Small intestine (tissue), 7 donors: ENCODE data around the gene LRMDA. TPM values are rescaled to one million over a fixed set of nuclear protein-coding genes. Genes with fewer than 3 reads are reported as not detected.
A peak's percentile ranks its signal among the peaks of the same experiment; 100 is the strongest.

Experiments used
- DNase-seq, 2 donors: peaks; one replicate each; pipeline versions ENCODE4 v3.0.0 to v3.0.0-alpha.2; 2013
- FAIRE-seq: peaks from 2 replicates; lab custom pipeline; 2012; peaks lifted over from hg19 to GRCh38; lab: Jason Lieb, UNC
- H3K27ac ChIP-seq, 3 donors: one replicate each; pipeline ENCODE4 v1.5.1; 2013; ENCODE audit warnings: low read length in 2 of 3, mild to moderate bottlenecking in 2 of 3, control low read depth in 1 of 3, inconsistent platforms in 1 of 3, low read depth in 1 of 3, moderate library complexity in 1 of 3
- H3K27me3 ChIP-seq, 3 donors: one replicate each; pipeline ENCODE4 v1.6.1; 2013; ENCODE audit warnings: low read length in 3 of 3, inconsistent platforms in 1 of 3; ENCODE audit not compliant: control insufficient read depth in 3 of 3, insufficient read depth in 3 of 3
- H3K36me3 ChIP-seq, 3 donors: one replicate each; pipeline ENCODE4 v1.6.1; 2013; ENCODE audit warnings: low read length in 3 of 3, inconsistent platforms in 1 of 3, low read depth in 1 of 3, mild to moderate bottlenecking in 1 of 3, moderate library complexity in 1 of 3; ENCODE audit not compliant: control insufficient read depth in 3 of 3, insufficient read depth in 2 of 3
- H3K4me1 ChIP-seq, 3 donors: one replicate each; pipeline ENCODE4 v1.6.1; 2013; ENCODE audit warnings: low read length in 2 of 3, inconsistent platforms in 1 of 3, low read depth in 1 of 3, mild to moderate bottlenecking in 1 of 3, moderate library complexity in 1 of 3; ENCODE audit not compliant: control insufficient read depth in 3 of 3, insufficient read depth in 2 of 3
- H3K4me3 ChIP-seq, 3 donors: one replicate each; pipeline ENCODE4 v1.5.1; 2013; ENCODE audit warnings: low read length in 3 of 3, control low read depth in 1 of 3, inconsistent platforms in 1 of 3, low read depth in 1 of 3, mild to moderate bottlenecking in 1 of 3, moderate library complexity in 1 of 3
- H3K9me3 ChIP-seq, 2 donors: one replicate each; pipeline ENCODE4 v1.6.1; 2013; ENCODE audit warnings: low read depth in 1 of 2, low read length in 1 of 2; ENCODE audit not compliant: control insufficient read depth in 2 of 2, insufficient read depth in 1 of 2
- WGBS, 3 donors: extraction: QIAGEN DNeasy Blood & Tissue Kit; methylation state at CpG; one replicate each; pipeline ENCODE4 v1.1.7; 2013; 5-methylcytosine and 5-hydroxymethylcytosine counted together
- polyA plus RNA-seq, 4 donors: library from polyadenylated mRNA; stranded (reverse) in 3 of 4; unstranded in 1 of 4; fragments of 200-250 nt in 3 of 4; fragments of 120-200 nt in 1 of 4; gene quantifications; one replicate each; pipeline versions ENCODE4 v1.2.1 to v1.2.3, GENCODE V29; 2013
- donor health status: healthy with polysubstance abuse.
- donor health status: control.
- donor health status: control.
- donor health status: Bipolar disorder and iron deficiency.
- donor health status: healthy.

The LRMDA gene
- polyA plus RNA-seq, 4 donors, result 5.6 to 16.2 (median 6.0) TPM; not detected in 1

DNA sequence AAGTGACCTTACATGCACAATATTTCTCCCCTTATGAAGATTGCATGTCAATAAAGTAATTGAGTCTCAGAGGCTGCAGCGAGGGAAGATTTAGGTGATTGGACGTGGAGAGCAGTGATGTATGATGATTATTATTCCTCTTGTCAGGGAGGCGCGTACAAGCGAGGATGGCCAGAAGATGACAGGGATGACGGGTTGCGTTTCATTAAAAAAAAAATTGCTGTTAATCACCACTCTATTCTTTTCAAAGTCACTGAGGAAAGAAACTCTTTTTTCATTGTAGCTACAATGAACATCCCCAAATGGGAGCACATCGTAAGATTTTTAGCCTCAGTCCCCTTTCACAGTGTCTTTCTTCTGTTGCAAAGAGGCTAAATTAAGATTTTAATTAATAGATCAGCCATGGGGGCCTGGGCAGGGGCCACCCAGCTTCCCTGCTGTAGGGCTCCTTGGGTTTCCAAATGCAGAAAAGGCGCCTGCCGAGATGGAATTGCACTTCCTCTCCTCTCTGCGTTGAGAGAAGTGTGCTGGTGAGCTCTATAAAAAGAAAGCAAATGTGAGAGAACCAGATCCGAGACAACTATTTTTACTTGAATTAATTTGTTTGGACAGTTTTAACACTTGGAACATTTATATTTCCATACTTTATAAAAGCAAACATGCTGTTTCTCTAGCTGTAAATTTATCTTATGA, 998.1 kb downstream of the LRMDA start:
- Histone ChIP-seq H3K9me3 (no peaks in the 10 kb centered on the region), H3K4me1 (no peaks in the 10 kb centered on the region), H3K36me3 (no peaks in the 10 kb centered on the region), H3K4me3 (no peak overlapping the region), H3K27me3 (no peaks in the 10 kb centered on the region), H3K27ac (no peak overlapping the region)
- FAIRE-seq (no peak), DNase-seq (no peak)
- WGBS, 3 donors, result 69 to 89% (median 86%) methylated on average over 12 of the region's 12 CpGs

- Histone ChIP-seq H3K4me3 (no peak overlapping the region), H3K36me3 (no peaks in the 10 kb centered on the region), H3K27me3 (no peaks in the 10 kb centered on the region), H3K27ac (no peak overlapping the region), H3K4me1 (no peaks in the 10 kb centered on the region), H3K9me3 (no peaks in the 10 kb centered on the region)
- DNase-seq (no peak), FAIRE-seq (no peak)
- WGBS, 3 donors, result 52 to 66% (median 60%) methylated on average over 4 of the region's 4 CpGs
Observed at GRCh38 chr10:76430061-76430645, 998.7 kb downstream of the LRMDA start.

GRCh38 chr10:76432016-76433012, 1000.9 kb downstream of the LRMDA start:
- FAIRE-seq (no peak), DNase-seq (no peak)
- Histone ChIP-seq H3K4me1 (no peaks in the 10 kb centered on the region), H3K4me3 (no peak overlapping the region), H3K9me3 (no peaks in the 10 kb centered on the region), H3K36me3 (no peaks in the 10 kb centered on the region), H3K27me3 (no peaks in the 10 kb centered on the region), H3K27ac (peak overlapping the region in 1 of 3 donors; percentile 14)
- 78 to 86% (median 82%) methylated on average over 7 of the region's 7 CpGs for WGBS, 3 donors

DNA sequence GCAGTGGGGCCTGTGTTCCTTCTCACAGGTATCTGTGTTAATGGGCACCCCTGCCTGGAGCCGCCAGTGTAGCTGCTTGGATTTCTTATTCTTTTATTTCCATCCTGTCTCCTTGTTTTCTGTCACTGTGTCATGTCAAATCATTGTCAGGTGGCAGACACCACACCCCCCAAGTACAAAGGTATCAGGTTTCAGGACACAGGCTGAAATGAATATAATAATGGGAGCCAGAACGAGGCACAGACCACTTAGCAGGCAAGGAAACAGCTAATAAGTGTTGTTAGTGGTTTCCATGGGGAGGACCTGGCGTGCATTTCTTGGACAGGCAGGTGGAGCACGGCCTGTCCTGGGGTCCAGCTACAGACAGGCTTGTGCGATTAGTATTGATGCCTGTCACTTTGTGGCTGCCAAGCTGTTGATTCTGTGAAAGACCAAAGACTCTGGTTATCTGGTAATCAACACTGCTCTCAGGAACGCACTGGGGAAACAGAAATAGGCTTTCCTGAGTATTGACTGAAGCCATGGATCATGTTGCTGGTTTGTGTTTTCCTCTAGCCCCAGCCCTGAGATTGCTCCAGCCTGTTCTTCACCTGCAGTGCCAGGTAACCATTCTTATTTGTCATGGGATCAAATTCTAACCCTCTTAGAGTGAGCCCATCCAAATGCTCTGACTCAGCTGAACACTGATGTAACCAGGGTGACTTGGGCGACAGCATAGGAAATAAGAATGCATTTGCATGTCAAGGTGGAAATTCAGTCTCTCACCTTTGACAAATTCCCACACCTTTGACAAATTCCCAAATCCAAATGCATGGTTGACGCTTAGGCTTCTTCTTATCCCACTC, 1002.0 kb downstream of the LRMDA start:
- no peaks in the 10 kb centered on the region for H3K4me1 ChIP-seq
- no peaks in the 10 kb centered on the region for H3K27me3 ChIP-seq
- FAIRE-seq (no peak), DNase-seq (peak; percentile 6 to 39)
- H3K36me3 ChIP-seq, result no peaks in the 10 kb centered on the region
- no peak overlapping the region for H3K27ac ChIP-seq
- no peak overlapping the region for H3K4me3 ChIP-seq
- 69 to 73% (median 72%) methylated on average over 8 of the region's 8 CpGs for WGBS, 3 donors
- no peaks in the 10 kb centered on the region for H3K9me3 ChIP-seq

DNA sequence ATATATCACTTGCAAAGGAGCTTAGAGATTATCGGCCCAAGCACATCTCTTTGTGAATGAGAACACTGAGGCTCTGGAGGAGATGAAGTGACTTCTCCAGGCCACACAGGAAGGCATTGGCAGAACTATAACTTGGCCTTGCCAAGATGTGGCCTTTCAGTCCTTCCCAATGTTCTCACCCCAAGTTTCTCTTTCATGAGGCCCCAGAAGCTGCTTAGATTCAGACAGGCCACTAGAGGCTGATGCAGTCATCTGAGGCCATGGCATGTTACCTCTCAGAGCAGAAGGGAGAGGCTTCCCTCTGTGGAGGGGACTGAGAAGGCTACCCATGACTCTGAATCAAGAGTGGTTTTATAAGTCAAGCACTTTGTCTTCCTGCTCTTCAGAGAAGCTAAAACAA, 1003.7 kb downstream of the LRMDA start:
- no peaks in the 10 kb centered on the region for H3K27me3 ChIP-seq
- no peaks in the 10 kb centered on the region for H3K36me3 ChIP-seq
- DNase-seq (no peak), FAIRE-seq (no peak)
- H3K27ac ChIP-seq, result no peak overlapping the region
- H3K4me3 ChIP-seq, result no peak overlapping the region
- no peaks in the 10 kb centered on the region for H3K9me3 ChIP-seq
- WGBS, 3 donors, result 82 to 100% (median 91%) methylated on average over 1 of the region's 1 CpG
- H3K4me1 ChIP-seq, result no peaks in the 10 kb centered on the region

DNA sequence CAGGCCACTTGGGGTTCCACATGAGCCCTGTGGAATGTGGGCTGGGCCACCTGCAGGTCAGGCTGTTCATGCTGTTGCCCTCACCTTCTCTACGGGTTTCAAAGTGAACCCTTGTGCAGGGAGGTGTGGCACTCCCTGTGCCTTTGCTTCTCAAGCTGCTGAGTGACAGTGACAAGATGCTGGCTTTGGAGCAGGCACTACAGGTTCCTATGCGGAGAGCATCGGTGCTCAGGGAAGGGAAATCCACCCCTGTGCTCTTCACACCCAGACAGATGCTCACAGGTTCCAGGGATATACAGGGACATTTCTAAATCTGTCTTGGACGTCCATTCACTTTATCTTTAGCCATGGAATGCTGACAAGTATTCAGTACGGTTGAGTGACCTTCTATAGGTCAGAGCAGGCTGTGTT, 1005.0 kb downstream of the LRMDA start:
- WGBS, 3 donors, result 71 to 74% (median 73%) methylated on average over 5 of the region's 5 CpGs
- Histone ChIP-seq H3K36me3 (no peaks in the 10 kb centered on the region), H3K27ac (no peak overlapping the region), H3K4me1 (no peaks in the 10 kb centered on the region), H3K27me3 (no peaks in the 10 kb centered on the region), H3K9me3 (no peaks in the 10 kb centered on the region), H3K4me3 (no peak overlapping the region)
- DNase-seq (no peak), FAIRE-seq (no peak)

- no peaks in the 10 kb centered on the region for H3K4me1 ChIP-seq
- no peak for DNase-seq
- H3K9me3 ChIP-seq, result no peaks in the 10 kb centered on the region
- FAIRE-seq, result no peak
- no peaks in the 10 kb centered on the region for H3K36me3 ChIP-seq
- WGBS, 3 donors, result 76 to 97% (median 94%) methylated on average over 1 of the region's 1 CpG
- H3K4me3 ChIP-seq, result no peak overlapping the region
- no peaks in the 10 kb centered on the region for H3K27me3 ChIP-seq
- no peak overlapping the region for H3K27ac ChIP-seq
Observed at GRCh38 chr10:76436981-76437380, 1005.6 kb downstream of the LRMDA start.
